ENCODE measurements around the gene LARP1. TPM values are rescaled to one million over a fixed set of nuclear protein-coding genes. Genes with fewer than 3 reads are reported as not detected.
"Not testable (repeated sequence)": the region's sequence is repeated elsewhere in the genome, so short reads cannot be mapped to it uniquely, and the experiment has no call there.

LARP1 gene
- total RNA-seq, 1 experiment from 2014 or later = 18.0 TPM

- in situ Hi-C loops (cut with HindIII; ENCODE audit: low pct_unique_long_range_greater_than_20kb, low sequenced_read_pairs) = no loop called here
- DNase-seq (ENCODE audit: low read depth) = peak; percentile 40
Observed at GRCh38 chr5:154756868-154757813, 2.0 kb downstream of the LARP1 start.

- peak; percentile 32 for DNase-seq (ENCODE audit: low read depth)
- in situ Hi-C loops (cut with HindIII; ENCODE audit: low pct_unique_long_range_greater_than_20kb, low sequenced_read_pairs) = no loop called here
Observed at GRCh38 chr5:154757814-154758406, 2.7 kb downstream of the LARP1 start.

GRCh38 chr5:154758493-154758892, 3.3 kb downstream of the LARP1 start:
- DNase-seq (ENCODE audit: low read depth) = no peak
- in situ Hi-C loops (cut with HindIII; ENCODE audit: low pct_unique_long_range_greater_than_20kb, low sequenced_read_pairs) = no loop called here

GRCh38 chr5:154758977-154759376, 3.8 kb downstream of the LARP1 start:
- no peak for DNase-seq (ENCODE audit: low read depth)
- in situ Hi-C loops (cut with HindIII; ENCODE audit: low pct_unique_long_range_greater_than_20kb, low sequenced_read_pairs) = no loop called here

GRCh38 chr5:154759868-154760267, 4.7 kb downstream of the LARP1 start:
- in situ Hi-C loops (cut with HindIII; ENCODE audit: low pct_unique_long_range_greater_than_20kb, low sequenced_read_pairs) = not testable (repeated sequence)

GRCh38 chr5:154761046-154761736, 6.0 kb downstream of the LARP1 start:
- in situ Hi-C loops (cut with HindIII; ENCODE audit: low pct_unique_long_range_greater_than_20kb, low sequenced_read_pairs) = no loop called here
- DNase-seq (ENCODE audit: low read depth) = no peak

More at GRCh38 chr5:154759868-154760267, 4.7 kb downstream of the LARP1 start:
- DNase-seq (ENCODE audit: low read depth) = not testable (repeated sequence)

GRCh38 chr5:154762261-154762660, 7.1 kb downstream of the LARP1 start:
- in situ Hi-C loops (cut with HindIII; ENCODE audit: low pct_unique_long_range_greater_than_20kb, low sequenced_read_pairs) = no loop called here
- no peak for DNase-seq (ENCODE audit: low read depth)

- no peak for DNase-seq (ENCODE audit: low read depth)
- in situ Hi-C loops (cut with HindIII; ENCODE audit: low pct_unique_long_range_greater_than_20kb, low sequenced_read_pairs) = no loop called here
Observed at GRCh38 chr5:154762700-154763099, 7.5 kb downstream of the LARP1 start.

GRCh38 chr5:154764967-154765366, 9.8 kb downstream of the LARP1 start:
- in situ Hi-C loops (cut with HindIII; ENCODE audit: low pct_unique_long_range_greater_than_20kb, low sequenced_read_pairs) = no loop called here

GRCh38 chr5:154765396-154765925, 10.3 kb downstream of the LARP1 start:
- no peak for DNase-seq (ENCODE audit: low read depth)
- in situ Hi-C loops (cut with HindIII; ENCODE audit: low pct_unique_long_range_greater_than_20kb, low sequenced_read_pairs) = no loop called here

More at GRCh38 chr5:154764967-154765366, 9.8 kb downstream of the LARP1 start:
- DNase-seq (ENCODE audit: low read depth) = no peak

GRCh38 chr5:154766558-154767281, 11.5 kb downstream of the LARP1 start:
- in situ Hi-C loops (cut with HindIII; ENCODE audit: low pct_unique_long_range_greater_than_20kb, low sequenced_read_pairs) = no loop called here

GRCh38 chr5:154767576-154767975, 12.4 kb downstream of the LARP1 start:
- in situ Hi-C loops (cut with HindIII; ENCODE audit: low pct_unique_long_range_greater_than_20kb, low sequenced_read_pairs) = no loop called here
- no peak for DNase-seq (ENCODE audit: low read depth)

More at GRCh38 chr5:154766558-154767281, 11.5 kb downstream of the LARP1 start:
- no peak for DNase-seq (ENCODE audit: low read depth)

GRCh38 chr5:154768207-154768606, 13.0 kb downstream of the LARP1 start:
- in situ Hi-C loops (cut with HindIII; ENCODE audit: low pct_unique_long_range_greater_than_20kb, low sequenced_read_pairs) = no loop called here
- DNase-seq (ENCODE audit: low read depth) = no peak

- in situ Hi-C loops (cut with HindIII; ENCODE audit: low pct_unique_long_range_greater_than_20kb, low sequenced_read_pairs) = no loop called here
- peak; percentile 12 for DNase-seq (ENCODE audit: low read depth)
Observed at GRCh38 chr5:154770111-154770510, 14.9 kb downstream of the LARP1 start.

GRCh38 chr5:154771383-154771901, 16.3 kb downstream of the LARP1 start:
- in situ Hi-C loops (cut with HindIII; ENCODE audit: low pct_unique_long_range_greater_than_20kb, low sequenced_read_pairs) = no loop called here
- peak; percentile 67 for DNase-seq (ENCODE audit: low read depth)

GRCh38 chr5:154773326-154773725, 18.1 kb downstream of the LARP1 start:
- in situ Hi-C loops (cut with HindIII; ENCODE audit: low pct_unique_long_range_greater_than_20kb, low sequenced_read_pairs) = no loop called here
- DNase-seq (ENCODE audit: low read depth) = no peak

- in situ Hi-C loops (cut with HindIII; ENCODE audit: low pct_unique_long_range_greater_than_20kb, low sequenced_read_pairs) = no loop called here
- no peak for DNase-seq (ENCODE audit: low read depth)
Observed at GRCh38 chr5:154776167-154776566, 21.0 kb downstream of the LARP1 start.

- in situ Hi-C loops (cut with HindIII; ENCODE audit: low pct_unique_long_range_greater_than_20kb, low sequenced_read_pairs) = no loop called here
- no peak for DNase-seq (ENCODE audit: low read depth)
Observed at GRCh38 chr5:154778534-154778933, 23.4 kb downstream of the LARP1 start.

All from Caki2 (cell line).